ENCODE results near the gene CDC7. TPM values are rescaled to one million over a fixed set of nuclear protein-coding genes. Genes with fewer than 3 reads are reported as not detected.
A peak's percentile ranks its signal among the peaks of the same experiment; 100 is the strongest.

The CDC7 gene
- total RNA-seq, 1 experiment from 2014 or later, result 24.5 TPM

DNA sequence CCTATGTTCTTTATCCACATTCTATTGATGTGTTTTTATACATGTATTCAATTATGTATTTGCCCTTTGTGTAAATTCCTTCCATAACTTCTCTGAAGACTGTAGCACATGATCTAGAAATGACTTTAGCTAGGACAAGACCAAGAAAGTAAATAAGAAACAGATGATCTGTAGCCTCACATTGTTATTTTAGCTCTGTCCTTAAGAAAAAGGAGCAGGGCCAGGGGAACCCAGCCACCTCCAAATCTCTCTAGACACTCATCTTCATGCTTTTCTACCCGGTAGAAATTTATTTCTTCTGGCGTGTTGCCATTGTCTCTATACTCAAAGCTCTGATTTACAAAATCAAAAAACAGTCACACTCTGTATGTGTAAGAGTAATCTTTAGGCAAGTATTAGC is 27.1 kb downstream of the CDC7 start:
- H3K79me2 ChIP-seq (ENCODE audit: insufficient read depth, low read length), result no peaks in the 10 kb centered on the region
- no peak overlapping the region for H3K4me2 ChIP-seq (ENCODE audit: low read length)
- H3K9ac ChIP-seq (ENCODE audit: low read length), result no peak overlapping the region
- no peaks in the 10 kb centered on the region for H4K20me1 ChIP-seq (ENCODE audit: insufficient read depth)
- ATAC-seq, result no peak
- RAD21 ChIA-PET (ENCODE audit: low non-redundant PET in 1 of 2, low total read pairs in 2 of 2, uncharacterized antibody in 2 of 2, unreplicated experiment in 2 of 2), result interaction anchor here in 1 of 2 experiments (0.6 kb wide), 1 partner anchor 306 kb away, joined by 4 read pairs; no protein-coding TSS in a partner anchor
- BruUV-seq (replicated peaks), result no TSS peak
- POLR2A ChIA-PET, result no interaction called here
- DNase-seq (ENCODE audit: low read depth, low spot score), result no peak
- H3K27me3 ChIP-seq (ENCODE audit: insufficient read depth, low read length), result no peaks in the 10 kb centered on the region
- no peak overlapping the region for H3K4me3 ChIP-seq (replicated peaks in 1 of 2; ENCODE audit: low read depth in 1 of 2, low read length in 2 of 2)
- H3K9me2 ChIP-seq (ENCODE audit: insufficient read depth), result no peaks in the 10 kb centered on the region
- no peak overlapping the region for H2AFZ ChIP-seq (ENCODE audit: low read depth, low read length, poor library complexity, severe bottlenecking)
- no peaks in the 10 kb centered on the region for H3K4me1 ChIP-seq (ENCODE audit: control insufficient read depth in 1 of 2, insufficient read depth in 2 of 2, low read length in 2 of 2)
- H3K27ac ChIP-seq (ENCODE audit: low read depth, low read length), result no peak overlapping the region
- CTCF ChIA-PET, result interaction anchor here (0.6 to 0.7 kb wide), 2 partner anchors 10 to 1023 kb away, joined by 4 to 5 read pairs; no protein-coding TSS in a partner anchor
- intact Hi-C loops (cut with micrococcal nuclease), result no loop called here
- no peaks in the 10 kb centered on the region for H3K36me3 ChIP-seq (ENCODE audit: control insufficient read depth in 1 of 2, insufficient read depth in 2 of 2, low read length in 2 of 2)
- TF ChIP-seq POLR2A (IDR thresholded peaks at IDR 0.05; ENCODE audit: borderline replicate concordance, extremely low read depth, insufficient read depth, insufficient read length) (no peak), ZFX (IDR thresholded peaks at IDR 0.05) (no peak), ELF1 (IDR thresholded peaks at IDR 0.05; ENCODE audit: borderline replicate concordance, low read depth) (no peak), EZH2 (IDR thresholded peaks at IDR 0.05) (no peak)
- H3K9me3 ChIP-seq (ENCODE audit: control insufficient read depth in 1 of 2, insufficient read depth in 1 of 2, low read depth in 1 of 2, low read length in 2 of 2), result no peaks in the 10 kb centered on the region

DNA sequence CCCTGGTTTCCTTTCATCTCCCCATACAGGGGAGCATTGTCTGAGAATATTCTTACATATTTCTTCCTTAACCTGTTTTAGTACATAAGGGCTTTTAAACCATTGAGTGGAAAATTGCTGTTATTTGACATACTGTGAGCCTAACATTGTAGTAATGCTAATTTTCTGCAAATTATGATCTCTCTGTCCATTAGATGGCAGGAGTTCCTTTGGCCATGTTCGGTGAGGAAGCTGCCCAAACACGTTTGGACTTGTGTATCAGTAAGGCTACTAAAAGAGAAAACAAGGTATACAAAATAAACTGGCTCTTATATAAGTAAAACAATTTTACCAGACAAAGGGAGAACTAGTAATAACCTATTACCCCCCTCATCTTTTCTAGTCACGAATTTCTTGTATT is 29.2 kb downstream of the CDC7 start:
- Histone ChIP-seq H3K36me3 (ENCODE audit: control insufficient read depth in 1 of 2, insufficient read depth in 2 of 2, low read length in 2 of 2) (no peaks in the 10 kb centered on the region), H3K9ac (ENCODE audit: low read length) (no peak overlapping the region), H2AFZ (ENCODE audit: low read depth, low read length, poor library complexity, severe bottlenecking) (no peak overlapping the region), H3K4me3 (replicated peaks in 1 of 2; ENCODE audit: low read depth in 1 of 2, low read length in 2 of 2) (no peak overlapping the region), H3K9me3 (ENCODE audit: control insufficient read depth in 1 of 2, insufficient read depth in 1 of 2, low read depth in 1 of 2, low read length in 2 of 2) (no peaks in the 10 kb centered on the region), H3K27me3 (ENCODE audit: insufficient read depth, low read length) (no peaks in the 10 kb centered on the region), H3K4me1 (ENCODE audit: control insufficient read depth in 1 of 2, insufficient read depth in 2 of 2, low read length in 2 of 2) (no peaks in the 10 kb centered on the region), H3K79me2 (ENCODE audit: insufficient read depth, low read length) (no peaks in the 10 kb centered on the region), H4K20me1 (ENCODE audit: insufficient read depth) (no peaks in the 10 kb centered on the region), H3K9me2 (ENCODE audit: insufficient read depth) (no peaks in the 10 kb centered on the region), H3K4me2 (ENCODE audit: low read length) (no peak overlapping the region), H3K27ac (ENCODE audit: low read depth, low read length) (no peak overlapping the region)
- ChIA-PET CTCF (interaction anchor here (0.6 to 1.1 kb wide), 4 partner anchors 396 to 402 kb away, joined by 3 read pairs; no protein-coding TSS in a partner anchor), RAD21 (ENCODE audit: low non-redundant PET in 1 of 2, low total read pairs in 2 of 2, uncharacterized antibody in 2 of 2, unreplicated experiment in 2 of 2) (interaction anchor here in 1 of 2 experiments (0.6 kb wide), 1 partner anchor 320 kb away, joined by 3 read pairs; no protein-coding TSS in a partner anchor), POLR2A (no interaction called here)
- no TSS peak for BruUV-seq (replicated peaks)
- intact Hi-C loops (cut with micrococcal nuclease), result loop anchor here (1.0 to 5.0 kb wide), 2 partner anchors 397 to 747 kb away; no protein-coding TSS in a partner anchor
- TF ChIP-seq CEBPB (IDR thresholded peaks at IDR 0.05; ENCODE audit: low read depth), result no peak
- TF ChIP-seq, protein P1, sequence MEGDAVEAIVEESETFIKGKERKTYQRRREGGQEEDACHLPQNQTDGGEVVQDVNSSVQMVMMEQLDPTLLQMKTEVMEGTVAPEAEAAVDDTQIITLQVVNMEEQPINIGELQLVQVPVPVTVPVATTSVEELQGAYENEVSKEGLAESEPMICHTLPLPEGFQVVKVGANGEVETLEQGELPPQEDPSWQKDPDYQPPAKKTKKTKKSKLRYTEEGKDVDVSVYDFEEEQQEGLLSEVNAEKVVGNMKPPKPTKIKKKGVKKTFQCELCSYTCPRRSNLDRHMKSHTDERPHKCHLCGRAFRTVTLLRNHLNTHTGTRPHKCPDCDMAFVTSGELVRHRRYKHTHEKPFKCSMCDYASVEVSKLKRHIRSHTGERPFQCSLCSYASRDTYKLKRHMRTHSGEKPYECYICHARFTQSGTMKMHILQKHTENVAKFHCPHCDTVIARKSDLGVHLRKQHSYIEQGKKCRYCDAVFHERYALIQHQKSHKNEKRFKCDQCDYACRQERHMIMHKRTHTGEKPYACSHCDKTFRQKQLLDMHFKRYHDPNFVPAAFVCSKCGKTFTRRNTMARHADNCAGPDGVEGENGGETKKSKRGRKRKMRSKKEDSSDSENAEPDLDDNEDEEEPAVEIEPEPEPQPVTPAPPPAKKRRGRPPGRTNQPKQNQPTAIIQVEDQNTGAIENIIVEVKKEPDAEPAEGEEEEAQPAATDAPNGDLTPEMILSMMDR (IDR thresholded peaks at IDR 0.05 in 2 of 3, conservative IDR thresholded peaks at IDR 0.05 in 1 of 3; ENCODE audit: borderline replicate concordance in 1 of 3, insufficient read depth in 1 of 3, low read depth in 2 of 3, low read length in 2 of 3), result peak; percentile 24 to 63 (median 59); a peak in 4 of 6 replicates
- peak; percentile 81 for TF ChIP-seq RAD21 (IDR thresholded peaks at IDR 0.05; ENCODE audit: low read depth)
- TF ChIP-seq JUND (IDR thresholded peaks at IDR 0.05), result no peak
- DNase-seq (ENCODE audit: low read depth, low spot score) (peak; percentile 12), ATAC-seq (peak; percentile 64; the same call in 1 of the 2 replicates)

Measured in HCT116 (cell line).